ENCODE data around the gene ST3GAL4.

Gene ST3GAL4

DNA sequence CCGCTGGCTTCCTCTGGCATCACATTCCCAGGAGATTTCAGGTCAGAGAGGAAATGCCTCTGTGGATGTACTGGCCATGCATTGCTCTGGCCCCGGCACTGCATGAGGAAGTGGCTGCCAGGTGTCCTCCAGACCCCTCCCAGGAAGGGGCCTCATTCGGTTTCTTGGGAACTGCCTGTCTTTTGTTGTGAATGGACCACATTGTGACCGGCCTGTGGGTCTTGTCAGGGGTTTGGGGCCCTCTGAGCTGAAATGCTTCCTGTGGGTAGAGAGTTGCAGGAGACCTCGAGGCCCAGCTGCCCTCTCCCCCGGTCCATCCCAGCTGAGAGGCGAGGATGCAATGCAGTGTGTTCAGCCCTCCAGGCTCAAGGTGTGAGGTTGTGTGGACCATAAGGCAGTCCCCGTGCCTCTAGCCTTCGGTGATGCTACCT lies 18.8 kb upstream of the ST3GAL4 start:
- TF ChIP-seq CTCF (IDR thresholded peaks at IDR 0.05; ENCODE audit: insufficient read depth, low read length, poor library complexity, severe bottlenecking), result no peak
- Histone ChIP-seq H3K4me3 (replicated peaks; ENCODE audit: low read depth, low read length) (no peak overlapping the region), H3K36me3 (ENCODE audit: control insufficient read depth, insufficient read depth, low read length) (peaks cover 33% of the 10 kb centered on the region), H3K27me3 (replicated peaks; ENCODE audit: control insufficient read depth, insufficient read depth, low read length) (no peaks in the 10 kb centered on the region)
- no peak for DNase-seq (ENCODE audit: extremely low read depth, insufficient read length)

- no peak for TF ChIP-seq CTCF (IDR thresholded peaks at IDR 0.05; ENCODE audit: insufficient read depth, low read length, poor library complexity, severe bottlenecking)
- Histone ChIP-seq H3K27me3 (replicated peaks; ENCODE audit: control insufficient read depth, insufficient read depth, low read length) (no peaks in the 10 kb centered on the region), H3K36me3 (ENCODE audit: control insufficient read depth, insufficient read depth, low read length) (peaks cover 31% of the 10 kb centered on the region), H3K4me3 (replicated peaks; ENCODE audit: low read depth, low read length) (no peak overlapping the region)
- no peak for DNase-seq (ENCODE audit: extremely low read depth, insufficient read length)
These were observed 18.4 kb upstream of the ST3GAL4 start for GRCh38 chr11:126337126-126337473.

GRCh38 chr11:126337474-126338241 lies 17.8 kb upstream of the ST3GAL4 start:
- no peak for DNase-seq (ENCODE audit: extremely low read depth, insufficient read length)
- Histone ChIP-seq H3K36me3 (ENCODE audit: control insufficient read depth, insufficient read depth, low read length) (peaks cover 29% of the 10 kb centered on the region), H3K4me3 (replicated peaks; ENCODE audit: low read depth, low read length) (no peak overlapping the region), H3K27me3 (replicated peaks; ENCODE audit: control insufficient read depth, insufficient read depth, low read length) (no peaks in the 10 kb centered on the region)
- no peak for TF ChIP-seq CTCF (IDR thresholded peaks at IDR 0.05; ENCODE audit: insufficient read depth, low read length, poor library complexity, severe bottlenecking)

DNA sequence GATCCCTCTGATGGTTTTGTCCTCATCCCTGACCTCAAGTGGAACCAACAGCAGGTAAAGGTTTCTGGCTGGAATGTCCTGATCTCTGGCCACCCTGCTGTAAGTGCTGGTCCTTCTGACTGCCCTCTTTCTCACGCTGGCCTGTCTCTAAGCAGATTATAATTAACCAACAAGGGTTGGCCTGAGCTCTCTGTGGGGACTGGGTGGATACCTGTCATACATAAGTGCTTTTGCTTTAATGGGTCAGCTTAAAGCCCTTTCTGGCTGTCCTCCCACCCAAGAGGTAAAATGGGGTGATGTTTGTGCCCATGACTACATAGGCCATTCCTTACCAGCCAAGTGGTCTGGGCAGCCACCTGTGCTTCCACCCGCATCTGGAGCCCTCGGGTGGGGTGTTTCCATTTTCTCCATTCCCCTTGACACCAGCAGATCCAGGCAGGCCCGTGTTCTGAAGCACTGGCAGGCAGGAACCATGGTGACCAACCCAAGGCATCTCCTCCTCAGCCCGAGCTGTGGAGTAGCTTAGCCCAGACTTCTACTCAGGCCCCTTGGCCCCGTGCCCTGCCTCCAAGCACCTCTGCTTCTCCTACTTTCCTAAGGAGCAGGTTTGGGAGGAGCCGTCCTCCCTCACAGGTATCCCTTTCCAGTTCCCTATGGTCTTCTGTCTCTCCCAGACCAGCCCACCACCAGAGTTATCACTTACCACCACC lies 17.0 kb upstream of the ST3GAL4 start:
- no peak for TF ChIP-seq CTCF (IDR thresholded peaks at IDR 0.05; ENCODE audit: insufficient read depth, low read length, poor library complexity, severe bottlenecking)
- H3K4me3 ChIP-seq (replicated peaks; ENCODE audit: low read depth, low read length), result no peak overlapping the region
- no peaks in the 10 kb centered on the region for H3K27me3 ChIP-seq (replicated peaks; ENCODE audit: control insufficient read depth, insufficient read depth, low read length)
- H3K36me3 ChIP-seq (ENCODE audit: control insufficient read depth, insufficient read depth, low read length), result peaks cover 31% of the 10 kb centered on the region
- DNase-seq (ENCODE audit: extremely low read depth, insufficient read length), result no peak

- no peak for TF ChIP-seq CTCF (IDR thresholded peaks at IDR 0.05; ENCODE audit: insufficient read depth, low read length, poor library complexity, severe bottlenecking)
- Histone ChIP-seq H3K4me3 (replicated peaks; ENCODE audit: low read depth, low read length) (no peak overlapping the region), H3K36me3 (ENCODE audit: control insufficient read depth, insufficient read depth, low read length) (peaks cover 36% of the 10 kb centered on the region), H3K27me3 (replicated peaks; ENCODE audit: control insufficient read depth, insufficient read depth, low read length) (no peaks in the 10 kb centered on the region)
- no peak for DNase-seq (ENCODE audit: extremely low read depth, insufficient read length)
These were observed 16.2 kb upstream of the ST3GAL4 start for GRCh38 chr11:126339073-126339862.

Measured in GM06990 (cell line).